Vagina (tissue), 2 donors: ENCODE measurements around the gene SHCBP1L. TPM values are rescaled to one million over a fixed set of nuclear protein-coding genes. Genes with fewer than 3 reads are reported as not detected.

ENCODE experiments used
- DNase-seq, 2 donors: peaks; one replicate each; pipeline ENCODE4 v3.0.0-alpha.2; 2017; ENCODE audit errors: extremely low spot score in 2 of 2
- H3K27ac ChIP-seq: fragments of 200-600 bp; sonication (generic); one replicate; pipeline ENCODE4 v1.5.1; 2019
- H3K27me3 ChIP-seq: fragments of 200-600 bp; sonication (generic); one replicate; pipeline ENCODE4 v1.5.1; 2019
- H3K36me3 ChIP-seq, 2 donors: fragments of 200-600 bp; sonication (generic); one replicate each; pipeline ENCODE4 v1.5.1; 2017 to 2019
- H3K4me1 ChIP-seq: fragments of 200-600 bp; sonication (generic); one replicate; pipeline ENCODE4 v1.5.1; 2019
- H3K4me3 ChIP-seq, 2 donors: fragments of 200-600 bp; sonication (generic); 1 replicate in 1 of 2; 2 replicates in 1 of 2; pipeline ENCODE4 v1.5.1; 2016 to 2019
- H3K9me3 ChIP-seq: fragments of 200-600 bp; sonication (generic); one replicate; pipeline ENCODE4 v1.5.1; 2019
- POLR2A ChIP-seq, 2 donors: fragments of 450-650 bp; IDR thresholded peaks; one replicate each; pipeline ENCODE4 v1.6.1; 2017; ENCODE audit warnings: antibody characterized with exemption in 2 of 2, mild to moderate bottlenecking in 2 of 2, moderate library complexity in 2 of 2
- POLR2AphosphoS5 ChIP-seq, 2 donors: sonication (generic); formaldehyde crosslinking; IDR thresholded peaks; one replicate each; pipeline ENCODE4 v1.9.0; 2017; ENCODE audit warnings: antibody characterized with exemption in 2 of 2, mild to moderate bottlenecking in 2 of 2, low read depth in 1 of 2; ENCODE audit not compliant: insufficient read depth in 1 of 2
- intact Hi-C: fragments of 100-400 bp; cut with DNase I; formaldehyde crosslinking; loops from one replicate; pipeline ENCODE4 v1.15.1; 2023
- total RNA-seq: library from RNA; depleted of rRNA; stranded (reverse); fragments of >200 nt; gene quantifications from one replicate; pipeline ENCODE4 v1.2.3, GENCODE V29; 2016
- TF ChIP-seq, protein P1 (sequence below), 3 experiments: fragments of 450-650 bp in 2 of 3; fragments of 200-600 bp in 1 of 3; sonication (generic) in 1 of 3; IDR thresholded peaks; one replicate each; pipeline ENCODE4 v1.5.1; 2017 to 2019; ENCODE audit warnings: antibody characterized with exemption in 3 of 3, mild to moderate bottlenecking in 2 of 3, moderate library complexity in 2 of 3

The SHCBP1L gene
- total RNA-seq, 1 donor from 2014 or later: not detected

GRCh38 chr1:182968151-182968741, 15.3 kb upstream of the SHCBP1L start:
- TF ChIP-seq POLR2A (IDR thresholded peaks at IDR 0.05): no peak
- TF ChIP-seq, protein P1, sequence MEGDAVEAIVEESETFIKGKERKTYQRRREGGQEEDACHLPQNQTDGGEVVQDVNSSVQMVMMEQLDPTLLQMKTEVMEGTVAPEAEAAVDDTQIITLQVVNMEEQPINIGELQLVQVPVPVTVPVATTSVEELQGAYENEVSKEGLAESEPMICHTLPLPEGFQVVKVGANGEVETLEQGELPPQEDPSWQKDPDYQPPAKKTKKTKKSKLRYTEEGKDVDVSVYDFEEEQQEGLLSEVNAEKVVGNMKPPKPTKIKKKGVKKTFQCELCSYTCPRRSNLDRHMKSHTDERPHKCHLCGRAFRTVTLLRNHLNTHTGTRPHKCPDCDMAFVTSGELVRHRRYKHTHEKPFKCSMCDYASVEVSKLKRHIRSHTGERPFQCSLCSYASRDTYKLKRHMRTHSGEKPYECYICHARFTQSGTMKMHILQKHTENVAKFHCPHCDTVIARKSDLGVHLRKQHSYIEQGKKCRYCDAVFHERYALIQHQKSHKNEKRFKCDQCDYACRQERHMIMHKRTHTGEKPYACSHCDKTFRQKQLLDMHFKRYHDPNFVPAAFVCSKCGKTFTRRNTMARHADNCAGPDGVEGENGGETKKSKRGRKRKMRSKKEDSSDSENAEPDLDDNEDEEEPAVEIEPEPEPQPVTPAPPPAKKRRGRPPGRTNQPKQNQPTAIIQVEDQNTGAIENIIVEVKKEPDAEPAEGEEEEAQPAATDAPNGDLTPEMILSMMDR (IDR thresholded peaks at IDR 0.05): no peak
- H3K27me3 ChIP-seq: no peaks in the 10 kb centered on the region
- DNase-seq: no peak
- H3K36me3 ChIP-seq: no peaks in the 10 kb centered on the region
- intact Hi-C loops: loop anchor here (10.0 kb wide), 2 partner anchors 267 to 317 kb away; no protein-coding TSS in a partner anchor
- H3K27ac ChIP-seq: no peak overlapping the region
- no peaks in the 10 kb centered on the region for H3K9me3 ChIP-seq
- H3K4me1 ChIP-seq: peaks cover 2% of the 10 kb centered on the region
- H3K4me3 ChIP-seq: no peak overlapping the region

GRCh38 chr1:182965861-182966260, 12.9 kb upstream of the SHCBP1L start:
- no peak overlapping the region for H3K27ac ChIP-seq
- intact Hi-C loops: loop anchor here (10.0 kb wide), 2 partner anchors 269 to 319 kb away; no protein-coding TSS in a partner anchor
- no peaks in the 10 kb centered on the region for H3K27me3 ChIP-seq
- no peaks in the 10 kb centered on the region for H3K36me3 ChIP-seq
- H3K4me1 ChIP-seq: peaks cover 6% of the 10 kb centered on the region
- TF ChIP-seq POLR2AphosphoS5 (IDR thresholded peaks at IDR 0.05; ENCODE audit: insufficient read depth in 1 of 2, low read depth in 1 of 2): no peak
- TF ChIP-seq, protein P1 (IDR thresholded peaks at IDR 0.05): no peak
- TF ChIP-seq POLR2A (IDR thresholded peaks at IDR 0.05): no peak
- H3K4me3 ChIP-seq: no peak overlapping the region
- no peaks in the 10 kb centered on the region for H3K9me3 ChIP-seq
- DNase-seq: no peak

DNA sequence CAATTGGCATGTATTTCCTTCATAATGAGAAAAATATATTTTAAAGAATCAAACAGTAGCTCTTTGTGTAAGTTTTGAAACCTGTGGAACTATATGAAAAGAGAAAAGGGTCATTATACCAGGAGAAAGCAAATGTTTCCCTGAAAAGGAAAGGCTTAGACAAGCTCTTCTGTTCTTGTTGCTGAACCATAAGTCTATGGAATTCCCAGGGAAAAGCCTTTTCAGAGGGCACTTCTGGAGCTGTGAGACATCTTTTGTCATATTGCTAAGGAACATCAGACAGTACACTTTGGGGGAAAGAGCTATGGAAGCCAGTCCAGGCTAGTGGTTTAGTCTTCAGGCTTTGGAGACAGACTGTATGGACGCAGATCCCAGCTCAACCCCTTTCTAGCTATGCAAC, 12.1 kb upstream of the SHCBP1L start:
- H3K27ac ChIP-seq: no peak overlapping the region
- H3K27me3 ChIP-seq: no peaks in the 10 kb centered on the region
- intact Hi-C loops: loop anchor here (10.0 kb wide), 2 partner anchors 270 to 320 kb away; no protein-coding TSS in a partner anchor
- no peak for DNase-seq
- TF ChIP-seq POLR2AphosphoS5 (IDR thresholded peaks at IDR 0.05; ENCODE audit: insufficient read depth in 1 of 2, low read depth in 1 of 2): no peak
- TF ChIP-seq, protein P1 (IDR thresholded peaks at IDR 0.05): no peak
- no peak for TF ChIP-seq POLR2A (IDR thresholded peaks at IDR 0.05)
- H3K9me3 ChIP-seq: no peaks in the 10 kb centered on the region
- no peak overlapping the region for H3K4me3 ChIP-seq
- no peaks in the 10 kb centered on the region for H3K36me3 ChIP-seq
- H3K4me1 ChIP-seq: peaks cover 6% of the 10 kb centered on the region

- H3K27ac ChIP-seq: peak overlapping the region; percentile 83
- H3K9me3 ChIP-seq: no peaks in the 10 kb centered on the region
- peak in 1 of 2 donors; percentile 37 for TF ChIP-seq POLR2A (IDR thresholded peaks at IDR 0.05)
- TF ChIP-seq, protein P1 (IDR thresholded peaks at IDR 0.05): peak; percentile 64 to 96 (median 80)
- peak; percentile 27 to 96 for TF ChIP-seq POLR2AphosphoS5 (IDR thresholded peaks at IDR 0.05; ENCODE audit: insufficient read depth in 1 of 2, low read depth in 1 of 2)
- DNase-seq: peak in 1 of 2 donors; percentile 90
- H3K4me3 ChIP-seq: peak overlapping the region in 1 of 2 donors; percentile 26
- no peaks in the 10 kb centered on the region for H3K27me3 ChIP-seq
- peaks cover 6% of the 10 kb centered on the region for H3K4me1 ChIP-seq
- intact Hi-C loops: loop anchor here (10.0 kb wide), 2 partner anchors 272 to 322 kb away; no protein-coding TSS in a partner anchor
- H3K36me3 ChIP-seq: no peaks in the 10 kb centered on the region
Measured at GRCh38 chr1:182962554-182963115, 9.7 kb upstream of the SHCBP1L start.

- H3K36me3 ChIP-seq: no peaks in the 10 kb centered on the region
- no peaks in the 10 kb centered on the region for H3K27me3 ChIP-seq
- H3K27ac ChIP-seq: no peak overlapping the region
- no peak for TF ChIP-seq POLR2AphosphoS5 (IDR thresholded peaks at IDR 0.05; ENCODE audit: insufficient read depth in 1 of 2, low read depth in 1 of 2)
- TF ChIP-seq, protein P1 (IDR thresholded peaks at IDR 0.05): no peak
- TF ChIP-seq POLR2A (IDR thresholded peaks at IDR 0.05): no peak
- intact Hi-C loops: loop anchor here (10.0 kb wide), 2 partner anchors 275 to 325 kb away; no protein-coding TSS in a partner anchor
- no peak overlapping the region for H3K4me3 ChIP-seq
- no peaks in the 10 kb centered on the region for H3K9me3 ChIP-seq
- peaks cover 6% of the 10 kb centered on the region for H3K4me1 ChIP-seq
- DNase-seq: no peak
Measured at GRCh38 chr1:182960046-182960445, 7.1 kb upstream of the SHCBP1L start.
